AG09309 (cell line): ENCODE results near the gene ZDHHC13.

Experiments
- DNase-seq: peaks from one replicate; pipeline ENCODE4 v3.0.0-alpha.2; 2010; ENCODE audit warnings: low read depth
- H3K4me3 ChIP-seq: 2 replicates; pipeline ENCODE4 v1.5.1; 2011; ENCODE audit warnings: mild to moderate bottlenecking, low read depth, low read length, moderate library complexity; ENCODE audit not compliant: control insufficient read depth
- TF ChIP-seq, protein P1 (sequence below): IDR thresholded peaks from 2 replicates; pipeline ENCODE4 v1.5.1; 2011; ENCODE audit warnings: mild to moderate bottlenecking, low read depth, low read length, inconsistent platforms; ENCODE audit not compliant: insufficient read depth, control insufficient read depth; ENCODE audit errors: missing control alignments

The ZDHHC13 gene

DNA sequence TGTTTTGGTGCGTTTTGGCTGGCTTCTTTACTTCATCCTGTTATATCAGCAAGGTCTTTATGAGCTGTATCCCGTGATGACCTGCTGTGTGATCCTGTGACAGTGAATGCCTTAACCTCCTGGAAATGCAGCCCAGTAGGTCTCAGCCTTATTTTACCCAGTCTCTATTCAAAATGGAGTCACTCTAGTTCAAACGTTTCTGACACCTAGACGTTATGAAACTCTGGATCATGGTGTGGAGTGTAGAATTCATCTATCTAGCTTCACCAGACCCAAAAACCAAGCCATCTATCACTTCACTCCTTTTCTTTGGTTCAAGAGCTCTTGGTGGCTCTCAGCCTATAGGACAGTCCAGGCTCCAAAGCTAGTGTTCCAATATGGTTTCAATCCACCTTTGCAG, 28.2 kb upstream of the ZDHHC13 start:
- no peak overlapping the region for H3K4me3 ChIP-seq
- DNase-seq: no peak
- TF ChIP-seq, protein P1, sequence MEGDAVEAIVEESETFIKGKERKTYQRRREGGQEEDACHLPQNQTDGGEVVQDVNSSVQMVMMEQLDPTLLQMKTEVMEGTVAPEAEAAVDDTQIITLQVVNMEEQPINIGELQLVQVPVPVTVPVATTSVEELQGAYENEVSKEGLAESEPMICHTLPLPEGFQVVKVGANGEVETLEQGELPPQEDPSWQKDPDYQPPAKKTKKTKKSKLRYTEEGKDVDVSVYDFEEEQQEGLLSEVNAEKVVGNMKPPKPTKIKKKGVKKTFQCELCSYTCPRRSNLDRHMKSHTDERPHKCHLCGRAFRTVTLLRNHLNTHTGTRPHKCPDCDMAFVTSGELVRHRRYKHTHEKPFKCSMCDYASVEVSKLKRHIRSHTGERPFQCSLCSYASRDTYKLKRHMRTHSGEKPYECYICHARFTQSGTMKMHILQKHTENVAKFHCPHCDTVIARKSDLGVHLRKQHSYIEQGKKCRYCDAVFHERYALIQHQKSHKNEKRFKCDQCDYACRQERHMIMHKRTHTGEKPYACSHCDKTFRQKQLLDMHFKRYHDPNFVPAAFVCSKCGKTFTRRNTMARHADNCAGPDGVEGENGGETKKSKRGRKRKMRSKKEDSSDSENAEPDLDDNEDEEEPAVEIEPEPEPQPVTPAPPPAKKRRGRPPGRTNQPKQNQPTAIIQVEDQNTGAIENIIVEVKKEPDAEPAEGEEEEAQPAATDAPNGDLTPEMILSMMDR: no peak

DNA sequence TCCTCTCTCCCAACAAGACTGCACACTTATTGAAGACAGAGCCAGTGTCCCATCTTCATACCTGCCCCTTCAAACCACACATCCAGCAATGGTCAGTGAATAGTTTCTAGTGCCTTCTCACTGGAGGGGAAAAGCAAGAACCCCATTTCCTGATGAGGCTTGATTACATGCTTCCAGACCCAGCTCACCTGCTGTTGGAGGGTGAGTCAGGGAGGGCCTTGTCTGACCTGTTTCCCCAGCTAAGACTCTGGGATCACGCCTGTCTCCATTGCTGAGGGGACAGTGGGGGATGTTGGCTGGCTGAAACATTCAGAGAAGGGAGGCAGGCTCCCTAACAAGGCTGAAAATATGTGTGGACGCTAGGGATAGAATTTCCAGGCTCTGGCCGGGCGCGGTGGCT, 27.5 kb upstream of the ZDHHC13 start:
- H3K4me3 ChIP-seq: no peak overlapping the region
- TF ChIP-seq, protein P1: no peak
- no peak for DNase-seq

DNA sequence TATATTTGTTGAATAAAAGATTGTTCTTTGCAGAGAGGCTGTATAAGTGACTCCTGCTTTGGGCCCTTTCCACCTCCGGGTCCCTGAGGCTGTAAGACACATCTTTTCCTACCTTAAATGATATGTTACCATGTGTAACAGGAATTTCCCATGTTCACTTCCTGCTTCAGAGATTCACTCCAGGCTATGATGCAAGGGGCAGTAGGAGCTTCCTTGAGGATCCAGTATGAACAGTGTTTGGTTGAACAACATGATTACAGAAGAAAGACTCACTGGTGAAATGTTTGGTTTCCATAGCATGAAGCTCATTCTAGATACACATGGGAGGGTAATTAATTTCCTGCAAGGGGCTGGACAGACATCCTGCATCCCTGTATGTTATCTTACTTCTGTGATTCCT, 25.6 kb upstream of the ZDHHC13 start:
- TF ChIP-seq, protein P1: no peak
- DNase-seq: no peak
- H3K4me3 ChIP-seq: no peak overlapping the region

DNA sequence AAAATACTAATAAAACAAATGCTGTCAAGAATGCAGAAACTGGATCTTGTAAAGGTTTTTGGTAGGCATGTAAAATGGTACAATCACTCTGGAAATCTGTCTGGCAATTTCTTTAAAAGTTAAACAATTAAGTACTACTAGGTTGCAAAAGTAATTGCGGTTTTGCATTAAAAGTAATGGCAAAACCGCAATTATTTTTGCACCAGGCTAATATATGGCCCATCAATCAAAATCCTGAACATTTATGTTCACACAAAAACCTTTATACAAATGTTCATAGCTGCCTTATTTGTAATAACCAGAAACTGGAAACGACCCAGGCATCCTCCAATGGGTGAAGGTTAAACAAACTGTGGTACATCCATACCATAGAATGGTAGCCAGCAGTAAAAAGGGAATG, 24.6 kb upstream of the ZDHHC13 start:
- H3K4me3 ChIP-seq: no peak overlapping the region
- TF ChIP-seq, protein P1: no peak
- DNase-seq: no peak

DNA sequence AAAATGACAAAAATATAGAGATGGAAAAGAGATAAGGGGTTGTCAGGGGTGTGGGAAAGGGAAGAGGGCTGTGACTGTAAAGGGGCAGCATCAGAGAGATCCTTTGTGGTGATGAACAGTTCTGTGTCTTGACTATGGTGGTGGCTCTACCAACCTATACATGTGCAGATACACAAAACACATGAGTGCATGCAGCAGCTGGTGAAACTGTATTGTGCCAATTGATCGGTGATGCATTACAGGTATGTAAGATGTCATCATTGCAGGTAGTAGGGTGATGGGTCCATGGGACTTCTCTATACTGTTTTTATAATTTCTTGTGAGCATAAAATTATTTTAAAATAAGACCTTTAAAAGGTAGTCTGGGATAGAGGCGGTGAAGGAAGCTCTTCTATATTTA, 24.1 kb upstream of the ZDHHC13 start:
- DNase-seq: no peak
- H3K4me3 ChIP-seq: no peak overlapping the region
- TF ChIP-seq, protein P1: no peak

DNA sequence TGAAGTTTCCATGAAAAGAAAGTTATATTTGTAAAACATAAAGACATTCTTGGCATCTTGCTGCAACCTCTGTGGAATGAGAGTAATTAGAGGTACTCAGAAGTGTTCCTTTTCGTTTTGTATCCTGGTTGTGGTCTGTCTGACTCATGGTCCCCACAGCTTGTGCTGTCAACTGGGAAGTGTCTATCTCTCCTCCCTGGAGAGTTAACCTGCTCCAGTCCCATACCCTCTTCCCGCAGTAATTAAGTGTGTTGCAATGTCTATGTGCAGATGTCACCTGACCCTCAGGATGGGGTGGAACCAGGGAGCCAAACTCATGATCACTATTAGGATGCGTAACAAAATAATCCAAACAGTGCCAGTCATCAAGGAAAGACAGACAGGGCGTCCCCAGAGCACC, 23.0 kb upstream of the ZDHHC13 start:
- no peak for DNase-seq
- H3K4me3 ChIP-seq: no peak overlapping the region
- TF ChIP-seq, protein P1: no peak

DNA sequence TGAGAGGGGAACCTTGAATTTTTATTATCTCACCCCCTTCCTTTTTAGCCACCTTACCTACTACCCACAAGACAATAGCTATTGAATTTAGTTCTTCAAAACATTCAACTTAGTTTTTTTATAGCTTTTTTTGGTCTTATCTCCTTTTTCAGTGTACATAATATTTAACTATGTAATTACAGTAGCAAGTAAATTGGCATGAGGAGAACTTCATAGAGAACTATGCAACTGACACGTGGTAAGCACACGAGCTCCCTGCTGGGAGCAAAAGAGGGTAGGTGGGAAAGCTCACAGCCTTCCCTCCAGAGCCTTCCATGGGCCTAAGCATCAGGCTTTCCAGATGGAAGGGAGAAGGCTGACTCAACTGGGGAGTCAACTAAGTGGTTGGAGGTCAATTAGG, 22.1 kb upstream of the ZDHHC13 start:
- TF ChIP-seq, protein P1: no peak
- DNase-seq: no peak
- no peak overlapping the region for H3K4me3 ChIP-seq
